LNCaP clone FGC (cell line): Measurements from ENCODE around the gene ASPG.

ENCODE experiments used
- DNase-seq: peaks from one replicate; pipeline ENCODE4 v3.0.0-alpha.2; 2011; ENCODE audit warnings: low read depth
- H3K4me3 ChIP-seq: 2 replicates; pipeline ENCODE4 v1.5.1; 2011; ENCODE audit warnings: mild to moderate bottlenecking, low read depth, low read length, control low read depth
- CTCF ChIP-seq: IDR thresholded peaks from 2 replicates; pipeline ENCODE4 v1.5.1; 2012; ENCODE audit warnings: mild to moderate bottlenecking; ENCODE audit not compliant: control insufficient read depth, insufficient read depth; ENCODE audit errors: extremely low read depth

Gene ASPG

GRCh38 chr14:104044016-104044415 is 41.5 kb upstream of the ASPG start:
- TF ChIP-seq CTCF, result no peak
- no peak overlapping the region for H3K4me3 ChIP-seq
- no peak for DNase-seq

DNA sequence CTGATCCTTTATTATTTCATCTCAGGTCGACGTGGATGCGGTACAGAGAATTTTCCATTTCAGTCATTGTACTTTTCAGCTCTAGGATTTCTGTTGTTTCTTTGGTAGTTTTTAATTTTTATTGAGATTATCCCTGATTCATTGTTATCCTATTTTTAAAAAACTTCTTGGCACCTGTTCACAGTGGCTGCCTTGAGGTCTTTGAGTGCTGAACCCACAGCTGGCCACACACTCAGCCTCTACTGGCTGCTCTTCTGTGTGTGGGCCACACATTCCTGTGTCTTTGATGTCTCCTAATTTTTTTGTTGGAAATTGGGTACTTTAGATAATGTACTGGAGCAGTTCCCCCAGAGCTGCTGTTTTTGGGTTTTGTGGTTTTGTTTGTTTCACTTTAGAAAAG is 37.7 kb upstream of the ASPG start:
- DNase-seq, result no peak

GRCh38 chr14:104048758-104049507 is 36.6 kb upstream of the ASPG start:
- TF ChIP-seq CTCF, result no peak
- DNase-seq, result no peak
- no peak overlapping the region for H3K4me3 ChIP-seq

More for the DNA sequence above, 37.7 kb upstream of the ASPG start:
- no peak for TF ChIP-seq CTCF
- H3K4me3 ChIP-seq, result no peak overlapping the region

DNA sequence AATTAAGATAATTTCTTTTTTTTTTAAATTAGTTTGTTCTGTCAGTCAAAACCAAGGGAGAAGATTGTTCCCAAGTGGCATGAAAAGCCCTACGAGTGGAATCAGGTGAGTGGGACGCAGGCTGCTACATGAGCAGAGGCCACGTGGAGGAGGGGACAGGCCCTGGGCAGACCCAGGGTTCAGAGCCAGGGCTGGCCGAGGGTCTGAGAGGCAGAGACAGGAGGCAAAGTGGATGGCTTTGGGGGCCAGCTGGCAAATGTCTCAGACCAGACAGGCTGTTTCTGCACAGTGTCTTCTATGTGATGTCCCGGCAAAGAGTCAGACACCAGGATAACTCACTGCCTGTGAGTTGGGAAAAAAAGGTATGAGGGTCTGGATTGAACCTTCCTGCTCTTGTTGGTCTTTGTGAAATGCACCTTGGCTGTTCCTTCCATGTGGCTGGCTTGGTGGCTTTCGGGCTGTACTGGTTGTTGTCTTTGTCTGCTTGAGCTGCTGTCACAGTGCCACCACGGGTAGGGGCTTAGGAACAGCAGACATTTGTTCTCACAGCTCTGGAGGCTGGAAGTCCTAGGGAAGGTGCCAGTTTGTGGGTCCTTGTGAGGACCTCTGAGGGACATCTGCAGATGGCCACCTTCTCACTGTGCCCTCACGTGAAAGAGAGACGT is 35.8 kb upstream of the ASPG start:
- H3K4me3 ChIP-seq, result no peak overlapping the region
- DNase-seq, result no peak
- TF ChIP-seq CTCF, result no peak

DNA sequence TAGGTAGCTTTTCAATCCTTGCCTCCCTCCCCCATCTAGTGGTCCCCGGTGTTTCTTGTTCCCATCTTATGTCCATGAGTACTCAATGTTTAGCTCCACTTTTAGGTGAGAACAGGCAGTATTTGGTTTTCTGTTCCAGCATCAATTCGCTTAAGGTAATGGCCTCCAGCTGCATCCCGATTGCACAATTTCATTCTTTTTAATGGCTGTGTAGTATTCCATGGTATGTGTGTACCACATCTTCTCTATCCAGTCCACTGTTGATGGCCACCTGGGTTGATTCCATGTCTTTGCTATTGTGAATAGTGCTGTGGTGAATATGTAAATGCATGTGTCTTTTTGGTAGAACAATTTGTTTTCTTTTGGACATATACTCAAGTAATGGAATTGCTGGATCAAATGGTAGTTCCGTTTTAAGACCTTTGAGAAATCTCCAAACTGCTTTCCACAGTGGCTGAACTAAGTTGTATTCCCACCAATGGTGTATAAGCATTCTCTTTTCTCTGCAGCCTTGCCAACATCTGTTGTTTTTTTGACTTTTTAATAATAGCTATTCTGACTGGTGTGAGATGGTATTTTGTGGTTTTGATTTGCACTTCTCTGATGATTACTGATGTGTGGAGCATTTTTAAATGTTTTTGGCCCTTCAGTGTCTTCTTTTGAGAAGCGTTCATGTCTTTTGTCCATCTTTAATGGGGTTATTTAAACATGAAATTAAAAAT is 34.2 kb upstream of the ASPG start:
- H3K4me3 ChIP-seq, result no peak overlapping the region
- no peak for TF ChIP-seq CTCF
- no peak for DNase-seq

GRCh38 chr14:104054222-104054905 is 31.1 kb upstream of the ASPG start:
- no peak overlapping the region for H3K4me3 ChIP-seq
- DNase-seq, result no peak
- TF ChIP-seq CTCF, result no peak
